ENCODE measurements around the gene GLI1. TPM values are rescaled to one million over a fixed set of nuclear protein-coding genes. Genes with fewer than 3 reads are reported as not detected.

GLI1 gene
- total RNA-seq, 1 experiment from 2014 or later, result 25.8 TPM

- no peaks in the 10 kb centered on the region for H3K9me3 ChIP-seq (ENCODE audit: control insufficient read depth, low read depth, low read length)
- H2BK15ac ChIP-seq (ENCODE audit: low read depth, low read length), result no peak overlapping the region
- no peak overlapping the region for H2AFZ ChIP-seq (ENCODE audit: low read length)
- H3K56ac ChIP-seq (ENCODE audit: insufficient read length, low read depth, low read length), result no peak overlapping the region
- H3K4me1 Mint-ChIP-seq, result peaks cover 13 to 15% of the 10 kb centered on the region in 2 experiments
- no peak overlapping the region for H4K5ac ChIP-seq (ENCODE audit: insufficient read length, low read depth, low read length)
- no peaks in the 10 kb centered on the region for H3K4me1 ChIP-seq (ENCODE audit: insufficient read depth, low read length)
- no peaks in the 10 kb centered on the region for H3K9me3 Mint-ChIP-seq
- H3K27me3 ChIP-seq (ENCODE audit: insufficient read depth, low read length), result no peaks in the 10 kb centered on the region
- H3K79me1 ChIP-seq (ENCODE audit: insufficient read depth, low read depth, low read length, poor library complexity, severe bottlenecking), result no peaks in the 10 kb centered on the region
- H2AK5ac ChIP-seq (ENCODE audit: insufficient read length, low read length), result no peak overlapping the region
- peak; percentile 25 for DNase-seq
- H3K27ac Mint-ChIP-seq, result 0 out of 7 replicates have a peak overlapping the region, but pooled peaks of 1 of the 3 experiments have one; percentile 9
- no peak overlapping the region; a peak in 1 of 5 replicates for H3K4me3 Mint-ChIP-seq
- H3K18ac ChIP-seq (ENCODE audit: insufficient read length, low read depth, low read length), result no peak overlapping the region
- H3K4ac ChIP-seq (ENCODE audit: low read depth, low read length), result no peak overlapping the region
- H3K23me2 ChIP-seq (ENCODE audit: insufficient read length, low read depth, low read length, poor library complexity, severe bottlenecking), result peaks cover 9% of the 10 kb centered on the region
- no peak overlapping the region for H2BK20ac ChIP-seq (ENCODE audit: low read depth, low read length, poor library complexity, severe bottlenecking)
- H2BK120ac ChIP-seq (ENCODE audit: low read depth, low read length, poor library complexity, severe bottlenecking), result no peak overlapping the region
- H3K27ac ChIP-seq (ENCODE audit: insufficient read length, low read depth, low read length), result no peak overlapping the region
- no peaks in the 10 kb centered on the region for H3K79me2 ChIP-seq (ENCODE audit: insufficient read depth, low read length)
- no peak overlapping the region for H3K23ac ChIP-seq (ENCODE audit: insufficient read length, low read depth, low read length)
- no peak overlapping the region for H4K8ac ChIP-seq (replicated peaks; ENCODE audit: insufficient read length, low read depth, low read length)
- H3K14ac ChIP-seq (ENCODE audit: insufficient read depth, low read length), result no peak overlapping the region
- TF ChIP-seq, protein P1, sequence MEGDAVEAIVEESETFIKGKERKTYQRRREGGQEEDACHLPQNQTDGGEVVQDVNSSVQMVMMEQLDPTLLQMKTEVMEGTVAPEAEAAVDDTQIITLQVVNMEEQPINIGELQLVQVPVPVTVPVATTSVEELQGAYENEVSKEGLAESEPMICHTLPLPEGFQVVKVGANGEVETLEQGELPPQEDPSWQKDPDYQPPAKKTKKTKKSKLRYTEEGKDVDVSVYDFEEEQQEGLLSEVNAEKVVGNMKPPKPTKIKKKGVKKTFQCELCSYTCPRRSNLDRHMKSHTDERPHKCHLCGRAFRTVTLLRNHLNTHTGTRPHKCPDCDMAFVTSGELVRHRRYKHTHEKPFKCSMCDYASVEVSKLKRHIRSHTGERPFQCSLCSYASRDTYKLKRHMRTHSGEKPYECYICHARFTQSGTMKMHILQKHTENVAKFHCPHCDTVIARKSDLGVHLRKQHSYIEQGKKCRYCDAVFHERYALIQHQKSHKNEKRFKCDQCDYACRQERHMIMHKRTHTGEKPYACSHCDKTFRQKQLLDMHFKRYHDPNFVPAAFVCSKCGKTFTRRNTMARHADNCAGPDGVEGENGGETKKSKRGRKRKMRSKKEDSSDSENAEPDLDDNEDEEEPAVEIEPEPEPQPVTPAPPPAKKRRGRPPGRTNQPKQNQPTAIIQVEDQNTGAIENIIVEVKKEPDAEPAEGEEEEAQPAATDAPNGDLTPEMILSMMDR (conservative IDR thresholded peaks at IDR 0.05), result no peak
- no peak overlapping the region for H3K4me2 ChIP-seq (ENCODE audit: insufficient read depth, insufficient read length, low read length)
- H2BK5ac ChIP-seq (ENCODE audit: insufficient read length, low read length), result no peak overlapping the region
- H4K20me1 ChIP-seq (ENCODE audit: control insufficient read depth, insufficient read depth, insufficient read length), result no peaks in the 10 kb centered on the region
- no peak overlapping the region for H2BK12ac ChIP-seq (ENCODE audit: insufficient read length, low read depth, low read length)
- peaks cover 0 to 36% (median 19%) of the 10 kb centered on the region in 3 experiments for H3K36me3 Mint-ChIP-seq (ENCODE audit: insufficient read depth in 1 of 3, low read depth in 3 of 3)
- peaks cover 42% of the 10 kb centered on the region for H3K27me3 Mint-ChIP-seq (ENCODE audit: low read depth)
- H3T11ph ChIP-seq (ENCODE audit: low read length), result no peak overlapping the region
- no peak overlapping the region for H3K9ac ChIP-seq (ENCODE audit: extremely low read depth, insufficient read length, low read length)
- no peak overlapping the region for H4K91ac ChIP-seq (ENCODE audit: insufficient read length, low read depth, low read length)
- WGBS (ENCODE audit: extremely low coverage, insufficient read length, low lambda C conversion rate), result no CpG with 5 or more reads among the region's 6 CpGs
Observed at GRCh38 chr12:57465030-57465746, 5.6 kb downstream of the GLI1 start.

All from H9 (cell line).